ENCODE measurements around the gene ADIPOQ.
"Not testable (repeated sequence)": the region's sequence is repeated elsewhere in the genome, so short reads cannot be mapped to it uniquely, and the experiment has no call there.

Gene ADIPOQ

DNA sequence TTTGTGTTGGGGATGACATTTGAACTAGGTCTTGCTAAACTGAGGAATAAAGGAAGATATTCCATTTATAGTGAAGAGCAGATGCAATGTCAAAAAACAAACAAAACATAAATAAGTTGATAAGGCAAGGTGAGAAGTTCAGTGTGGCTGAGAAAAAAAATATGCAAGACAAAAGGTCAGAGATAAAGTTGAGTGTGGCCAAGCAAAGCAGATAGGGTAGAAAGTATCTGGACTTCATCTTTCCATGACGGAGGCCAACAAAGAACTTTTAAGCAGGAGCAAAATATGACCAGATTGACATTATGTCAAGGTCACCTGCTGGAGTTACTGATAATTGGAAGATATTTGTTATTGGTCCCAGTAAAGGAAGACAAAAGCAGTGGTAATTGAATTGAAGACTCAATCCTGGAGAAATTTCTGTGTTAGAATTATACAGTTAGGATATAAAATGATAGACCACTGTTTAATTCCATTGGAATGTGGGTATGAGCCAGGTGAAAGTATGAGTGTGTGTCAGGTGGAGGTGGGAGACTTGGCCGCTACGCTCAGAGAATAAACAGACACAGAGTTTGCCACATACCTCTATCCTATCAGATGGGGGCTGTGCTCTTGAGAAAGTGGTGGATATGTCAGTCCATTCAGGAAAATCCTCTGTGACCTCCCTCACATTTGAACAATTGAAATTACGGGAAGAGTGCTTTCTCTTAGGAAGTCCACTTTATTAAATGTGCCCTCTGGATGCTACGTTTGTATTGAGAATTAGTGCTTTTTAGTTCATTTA is 28.1 kb downstream of the ADIPOQ start:
- no peak for DNase-seq (ENCODE audit: low read depth)

DNA sequence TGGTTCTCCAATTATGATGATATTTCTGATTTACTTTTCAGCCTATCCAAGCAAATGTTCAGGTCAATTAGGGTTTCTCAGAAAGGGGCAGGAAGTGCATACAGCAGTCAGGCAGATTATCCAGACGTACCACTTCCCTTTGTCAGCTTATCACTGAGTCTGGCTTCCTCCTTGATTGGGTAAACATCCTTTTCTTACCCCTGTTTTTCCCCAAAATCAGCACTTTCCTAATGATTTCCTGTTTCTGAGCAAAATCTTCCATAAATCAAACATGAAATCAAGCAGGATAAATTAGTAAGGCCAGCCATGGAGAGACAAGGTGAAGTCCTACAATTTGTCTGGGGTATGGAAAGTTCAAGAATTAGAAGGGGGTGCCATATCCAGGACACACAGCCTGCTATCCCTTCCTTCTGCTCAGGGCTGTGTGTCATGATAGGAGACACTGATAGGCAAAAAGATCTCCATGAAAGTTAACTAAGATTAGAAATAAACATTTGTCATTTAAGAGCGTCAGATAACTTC is 29.0 kb downstream of the ADIPOQ start:
- no peak for DNase-seq (ENCODE audit: low read depth)

DNA sequence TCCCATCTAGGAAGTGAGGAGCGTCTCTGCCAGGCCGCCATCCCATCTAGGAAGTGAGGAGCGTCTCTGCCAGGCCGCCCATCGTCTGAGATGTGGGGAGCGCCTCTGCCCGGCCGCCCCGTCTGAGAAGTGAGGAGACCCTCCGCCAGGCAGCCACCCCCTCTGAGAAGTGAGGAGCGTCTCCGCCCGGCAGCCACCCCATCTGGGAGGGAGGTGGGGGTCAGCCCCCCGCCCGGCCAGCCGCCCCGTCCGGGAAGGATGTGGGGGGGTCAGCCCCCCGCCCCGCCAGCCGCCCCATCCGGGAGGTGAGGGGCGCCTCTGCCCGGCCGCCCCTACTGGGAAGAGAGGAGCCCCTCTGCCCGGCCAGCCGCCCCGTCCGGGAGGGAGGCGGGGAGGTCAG is 31.3 kb downstream of the ADIPOQ start:
- DNase-seq (ENCODE audit: low read depth), result not testable (repeated sequence)

DNA sequence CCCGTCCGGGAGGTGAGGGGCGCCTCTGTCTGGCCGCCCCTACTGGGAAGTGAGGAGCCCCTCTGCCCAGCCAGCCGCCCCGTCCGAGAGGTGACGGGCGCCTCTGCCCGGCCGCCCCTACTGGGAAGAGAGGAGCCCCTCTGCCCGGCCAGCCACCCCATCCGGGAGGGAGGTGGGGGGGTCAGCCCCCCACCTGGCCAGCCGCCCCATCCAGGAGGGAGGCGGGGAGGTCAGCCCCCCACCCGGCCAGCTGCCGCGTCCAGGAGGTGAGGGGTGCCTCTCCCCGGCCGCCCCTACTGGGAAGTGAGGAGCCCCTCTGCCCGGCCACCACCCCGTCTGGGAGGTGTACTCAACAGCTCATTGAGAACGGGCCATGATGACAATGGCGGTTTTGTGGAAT is 31.7 kb downstream of the ADIPOQ start:
- not testable (repeated sequence) for DNase-seq (ENCODE audit: low read depth)

DNA sequence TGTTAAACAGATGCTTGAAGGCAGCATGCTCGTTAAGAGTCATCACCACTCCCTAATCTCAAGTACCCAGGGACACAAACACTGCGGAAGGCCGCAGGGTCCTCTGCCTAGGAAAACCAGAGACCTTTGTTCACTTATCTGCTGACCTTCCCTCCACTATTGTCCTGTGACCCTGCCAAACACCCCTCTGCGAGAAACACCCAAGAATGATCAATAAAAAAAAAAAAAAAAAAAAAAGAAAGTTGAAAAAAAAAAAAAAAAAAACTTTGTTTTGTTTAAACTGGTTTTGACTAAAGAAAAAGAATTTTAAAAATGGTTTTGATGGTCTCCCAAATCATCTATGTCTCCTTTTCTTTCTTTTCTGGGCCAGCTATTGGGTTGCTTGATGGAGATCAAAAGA is 32.3 kb downstream of the ADIPOQ start:
- not testable (repeated sequence) for DNase-seq (ENCODE audit: low read depth)

DNA sequence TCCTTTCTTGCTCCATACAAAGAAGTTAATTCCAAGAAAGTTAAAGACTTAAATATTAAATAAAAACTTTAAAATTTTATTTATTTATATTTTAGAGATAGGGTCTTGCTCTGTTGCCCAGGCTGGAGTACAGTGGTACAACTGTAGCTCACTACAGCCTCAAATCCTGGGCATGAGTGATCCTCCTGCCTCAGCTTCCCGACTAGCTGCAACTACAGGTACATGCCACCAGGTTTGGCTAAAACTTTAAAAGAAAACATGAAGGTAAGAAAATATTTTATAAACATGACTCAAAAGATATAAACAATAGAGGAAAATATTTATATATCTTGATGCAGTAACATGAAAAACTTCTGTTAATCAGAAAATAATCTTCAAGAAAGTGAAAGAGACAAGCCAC is 33.2 kb downstream of the ADIPOQ start:
- no peak for DNase-seq (ENCODE audit: low read depth)

DNA sequence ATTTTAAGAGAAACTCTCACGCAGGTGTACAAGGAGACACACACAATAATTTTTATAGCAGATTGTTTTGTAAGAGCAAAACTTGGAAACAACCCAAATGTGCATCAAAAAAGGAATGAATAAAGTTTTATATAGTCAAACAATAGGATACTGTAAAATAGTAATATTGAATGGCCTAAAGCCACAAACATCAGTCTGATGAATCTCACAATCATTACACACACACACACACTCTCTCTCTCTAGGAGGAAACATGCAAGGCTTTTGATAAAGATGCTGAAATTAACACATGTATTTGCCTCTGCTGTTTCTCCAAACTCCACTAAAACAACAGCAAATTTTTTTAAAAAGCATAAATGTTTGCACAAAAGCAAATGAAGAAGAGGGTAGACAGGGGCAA is 37.3 kb downstream of the ADIPOQ start:
- DNase-seq (ENCODE audit: low read depth), result no peak

DNA sequence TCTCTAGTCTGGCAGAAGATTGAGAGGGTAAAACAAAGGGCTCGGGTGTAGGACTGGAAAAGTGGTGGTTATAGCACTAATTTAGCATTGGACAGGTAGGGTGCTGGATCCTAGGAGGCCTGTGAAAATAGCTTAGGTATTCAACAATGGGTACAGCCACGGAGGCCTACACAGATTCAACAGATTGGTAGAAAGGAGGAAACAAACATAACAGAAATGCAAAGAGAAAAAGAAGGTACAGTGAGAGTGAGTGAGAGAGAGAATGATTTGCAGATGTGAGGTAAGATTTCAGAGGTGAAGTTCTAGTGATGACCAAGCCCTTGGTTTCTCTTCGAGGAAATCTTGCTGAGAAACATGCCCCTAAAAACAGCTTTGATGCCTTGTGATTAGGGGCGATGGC is 37.9 kb downstream of the ADIPOQ start:
- DNase-seq (ENCODE audit: low read depth), result no peak

DNA sequence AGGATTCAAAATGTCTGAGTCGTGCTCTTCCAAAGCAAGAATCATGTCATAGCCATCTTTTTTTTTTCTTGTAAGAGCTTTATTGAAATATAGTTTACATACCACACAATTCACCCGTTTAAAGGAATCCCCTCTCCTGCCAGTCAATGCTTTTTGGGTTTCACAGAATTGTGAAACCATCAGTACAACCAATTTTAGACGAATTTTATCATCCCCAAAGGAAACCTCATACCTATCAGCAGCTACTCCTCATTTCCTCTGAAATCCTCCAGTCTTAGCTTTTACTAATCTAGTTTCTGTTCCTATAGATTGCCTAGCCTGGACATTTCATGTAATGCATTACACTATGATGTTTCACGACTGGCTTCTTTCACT is 39.6 kb downstream of the ADIPOQ start:
- DNase-seq (ENCODE audit: low read depth), result no peak

DNA sequence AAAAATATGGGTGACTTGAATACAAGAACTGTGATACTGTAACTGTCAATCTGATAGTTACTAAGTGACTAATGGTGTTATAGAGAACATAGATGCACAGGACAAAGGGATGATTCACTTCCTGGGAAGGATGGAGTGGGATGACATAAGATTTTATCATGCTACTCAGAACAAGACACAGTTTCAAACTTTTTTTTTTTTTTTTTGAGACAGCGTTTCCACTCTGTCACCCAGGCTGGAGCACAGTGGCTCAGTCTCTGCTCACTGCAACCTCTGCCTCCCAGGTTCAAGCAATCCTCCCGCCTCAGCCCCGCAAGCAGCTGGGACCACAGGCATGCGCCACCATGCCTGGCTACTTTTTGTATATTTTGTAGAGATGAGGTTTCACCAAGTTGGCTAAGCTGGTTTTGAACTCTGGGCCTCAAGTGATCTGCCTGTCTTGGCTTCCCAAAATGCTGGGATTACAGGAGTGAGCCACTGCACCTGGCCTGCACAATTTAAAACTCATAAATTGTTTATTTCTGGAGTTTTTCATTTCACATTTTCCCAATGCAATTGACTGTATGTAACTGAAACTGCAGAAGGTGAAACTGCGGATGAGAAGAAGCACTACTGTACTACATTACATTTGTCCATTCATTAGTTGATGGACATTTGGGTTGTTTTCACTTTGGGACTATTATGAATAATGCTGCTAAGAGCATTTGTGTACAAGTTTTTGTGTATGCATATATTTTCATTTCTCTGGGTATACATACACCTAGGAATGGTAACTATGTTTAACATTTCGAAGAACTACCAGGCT is 40.6 kb downstream of the ADIPOQ start:
- DNase-seq (ENCODE audit: low read depth), result peak; percentile 25

DNA sequence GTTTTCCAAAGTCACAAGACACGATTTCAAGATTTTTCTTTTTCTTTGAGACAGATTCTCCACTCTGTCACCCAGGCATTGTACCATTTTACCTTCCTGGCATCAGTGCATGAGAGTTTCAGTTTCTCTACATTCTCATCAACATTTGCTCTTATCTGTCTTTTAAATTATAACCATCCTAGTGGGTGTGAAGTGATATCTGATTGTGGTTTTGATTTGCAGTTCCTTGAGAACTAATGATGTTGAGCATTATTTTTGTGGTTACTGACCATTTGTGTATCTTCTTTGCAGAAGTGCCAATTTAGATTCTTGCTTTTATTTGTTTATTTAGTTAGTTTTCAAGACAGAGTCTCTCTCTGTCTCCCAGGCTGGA is 41.2 kb downstream of the ADIPOQ start:
- no peak for DNase-seq (ENCODE audit: low read depth)

DNA sequence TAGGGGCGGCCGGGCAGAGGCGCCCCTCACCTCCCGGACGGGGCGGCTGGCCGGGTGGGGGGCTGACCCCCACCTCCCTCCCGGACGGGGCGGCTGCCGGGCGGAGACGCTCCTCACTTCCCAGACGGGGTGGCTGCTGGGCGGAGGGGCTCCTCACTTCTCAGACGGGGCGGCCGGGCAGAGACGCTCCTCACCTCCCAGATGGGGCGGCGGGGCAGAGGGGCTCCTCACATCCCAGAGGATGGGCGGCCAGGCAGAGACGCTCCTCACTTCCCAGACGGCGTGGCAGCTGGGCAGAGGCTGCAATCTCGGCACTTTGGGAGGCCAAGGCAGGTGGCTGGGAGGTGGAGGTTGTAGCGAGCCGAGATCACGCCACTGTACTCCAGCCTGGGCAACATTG is 42.4 kb downstream of the ADIPOQ start:
- not testable (repeated sequence) for DNase-seq (ENCODE audit: low read depth)

DNA sequence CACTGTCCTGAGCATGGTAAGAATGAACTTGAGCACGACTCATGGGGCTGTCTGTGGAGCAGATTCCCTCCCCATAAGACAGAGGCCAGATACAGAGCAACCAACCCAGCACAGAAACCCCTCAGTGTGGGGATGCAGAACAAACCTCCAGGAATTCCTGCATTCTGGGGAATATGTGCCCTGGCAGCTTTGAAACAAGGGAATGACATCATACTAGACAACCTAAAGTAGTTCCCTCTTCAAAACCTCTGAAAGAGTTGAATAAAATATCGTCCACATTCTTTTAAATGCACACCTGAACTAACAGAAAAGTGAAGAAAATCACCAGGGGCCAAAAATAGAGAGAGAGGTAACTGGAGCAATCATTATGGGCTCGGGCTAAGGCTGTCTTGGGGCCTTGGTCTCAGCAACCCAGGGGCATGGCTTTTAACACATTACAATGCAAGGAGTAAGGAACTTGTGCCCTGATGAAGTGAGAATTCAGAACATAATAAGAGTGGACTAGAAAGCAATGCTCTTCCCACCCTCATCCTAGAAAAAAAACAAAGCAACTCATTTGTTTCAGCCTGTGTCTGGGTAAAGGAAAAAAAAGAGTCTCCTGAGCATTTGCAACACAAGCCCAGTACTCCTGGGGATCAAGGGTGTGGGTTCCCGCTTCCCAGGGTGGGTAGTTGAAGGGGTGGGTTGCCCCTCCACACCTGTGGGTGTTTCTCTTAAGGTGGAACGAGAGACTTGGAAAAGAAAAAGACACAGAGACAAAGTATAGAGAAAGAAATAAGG is 43.9 kb downstream of the ADIPOQ start:
- no peak for DNase-seq (ENCODE audit: low read depth)

DNA sequence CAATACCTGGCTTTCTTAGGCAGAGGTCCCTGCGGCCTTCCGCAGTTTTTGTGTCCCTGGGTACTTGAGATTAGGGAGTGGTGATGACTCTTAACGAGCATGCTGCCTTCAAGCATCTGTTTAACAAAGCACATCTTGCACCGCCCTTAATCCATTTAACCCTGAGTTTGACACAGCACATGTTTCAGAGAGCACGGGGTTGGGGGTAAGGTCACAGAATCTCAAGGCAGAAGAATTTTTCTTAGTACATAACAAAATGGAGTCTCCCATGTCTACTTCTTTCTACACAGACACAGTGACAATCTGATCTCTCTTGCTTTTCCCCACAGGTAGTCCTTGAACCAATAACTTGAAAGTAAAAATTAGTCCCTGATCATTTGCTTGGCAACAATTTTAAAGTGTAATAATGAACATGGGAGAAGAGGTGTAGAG is 45.0 kb downstream of the ADIPOQ start:
- not testable (repeated sequence) for DNase-seq (ENCODE audit: low read depth)

DNA sequence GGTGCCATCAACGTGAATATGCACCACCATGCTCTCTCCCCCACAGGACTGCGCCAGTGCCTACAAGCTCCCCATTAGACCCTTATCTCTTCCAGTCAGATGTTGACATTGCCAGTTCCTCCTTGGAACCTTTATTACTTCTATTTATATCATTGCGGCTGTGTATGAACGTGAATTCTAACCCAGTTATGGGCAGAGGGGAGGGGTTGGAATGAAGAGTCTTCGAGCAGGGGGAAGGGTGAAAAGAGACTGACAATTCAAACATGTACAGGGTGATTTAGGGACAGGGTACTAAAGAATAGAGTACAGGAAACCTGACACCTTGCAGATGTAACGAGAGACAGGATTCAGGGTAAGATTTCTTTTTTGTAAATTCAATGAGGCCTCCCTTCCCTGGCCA is 46.1 kb downstream of the ADIPOQ start:
- DNase-seq (ENCODE audit: low read depth), result no peak

DNA sequence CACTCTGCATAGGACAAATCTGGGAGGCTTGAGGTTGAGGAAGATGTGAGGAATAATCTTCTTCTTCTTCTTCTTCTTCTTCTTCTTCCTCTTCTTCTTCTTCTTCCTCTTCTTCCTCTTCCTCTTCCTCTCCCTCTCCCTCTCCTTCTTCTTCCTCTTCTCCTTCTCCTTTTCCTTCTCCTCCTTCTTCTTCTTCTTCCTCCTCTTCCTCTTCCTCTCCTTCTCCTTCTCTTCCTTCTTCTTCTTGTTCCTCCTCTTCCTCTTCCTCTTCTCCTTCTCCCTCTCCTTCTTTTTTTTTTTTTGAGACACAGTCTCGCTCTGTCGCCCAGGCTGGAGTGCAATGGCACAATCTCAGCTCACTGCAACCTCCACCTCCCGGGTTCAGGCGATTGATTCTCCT is 47.2 kb downstream of the ADIPOQ start:
- DNase-seq (ENCODE audit: low read depth), result not testable (repeated sequence)

DNA sequence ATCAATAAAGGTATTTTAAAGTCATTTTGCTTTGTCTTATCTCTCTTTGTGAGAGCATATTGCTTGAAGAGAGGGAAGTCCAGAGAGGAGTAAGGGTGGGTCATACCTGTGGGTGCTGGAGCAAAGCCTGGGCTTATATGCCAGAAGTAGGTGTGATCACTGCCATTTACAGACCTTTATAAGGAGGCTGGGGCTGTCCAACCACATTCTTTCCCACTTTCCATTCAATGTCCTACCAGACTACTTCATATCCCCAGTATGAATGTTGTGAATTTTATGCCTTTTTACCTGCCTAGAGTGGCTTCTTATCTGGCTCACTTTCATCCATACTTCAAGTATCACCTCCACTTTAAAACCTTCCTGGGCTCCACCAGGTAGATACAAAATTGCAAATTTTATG is 48.4 kb downstream of the ADIPOQ start:
- no peak for DNase-seq (ENCODE audit: low read depth)

DNA sequence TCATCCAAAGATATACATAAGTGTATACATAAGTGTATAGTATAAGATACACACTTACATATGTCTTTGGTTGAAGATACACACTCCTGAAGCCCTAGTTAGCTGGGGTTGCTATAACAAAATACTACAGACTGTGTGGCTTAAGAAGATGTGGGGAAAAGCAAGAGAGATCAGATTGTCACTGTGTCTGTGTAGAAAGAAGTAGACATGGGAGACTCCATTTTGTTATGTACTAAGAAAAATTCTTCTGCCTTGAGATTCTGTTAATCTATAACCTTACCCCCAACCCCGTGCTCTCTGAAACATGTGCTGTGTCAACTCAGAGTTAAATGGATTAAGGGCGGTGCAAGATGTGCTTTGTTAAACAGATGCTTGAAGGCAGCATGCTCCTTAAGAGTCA is 50.6 kb downstream of the ADIPOQ start:
- DNase-seq (ENCODE audit: low read depth), result not testable (repeated sequence)

DNA sequence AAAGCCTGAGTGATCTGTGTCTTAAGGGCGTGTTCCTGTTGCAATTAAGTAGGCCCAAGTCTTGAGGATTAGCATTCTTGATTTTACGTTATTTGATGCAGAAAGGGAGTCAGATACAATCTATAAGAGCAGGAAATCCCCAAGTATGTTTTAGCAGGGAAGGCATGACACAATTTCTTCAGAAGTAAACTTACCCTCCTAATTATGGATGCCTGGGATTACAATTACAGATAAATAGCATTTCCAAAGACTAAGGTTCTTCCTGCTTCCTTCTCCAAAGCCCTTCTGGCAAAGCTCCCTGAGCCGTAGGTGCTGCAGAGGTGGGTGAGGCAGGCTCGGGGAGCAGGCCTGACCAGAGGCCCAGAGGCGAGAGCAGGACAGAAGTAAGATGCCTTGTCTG is 52.9 kb downstream of the ADIPOQ start:
- DNase-seq (ENCODE audit: low read depth), result no peak

DNA sequence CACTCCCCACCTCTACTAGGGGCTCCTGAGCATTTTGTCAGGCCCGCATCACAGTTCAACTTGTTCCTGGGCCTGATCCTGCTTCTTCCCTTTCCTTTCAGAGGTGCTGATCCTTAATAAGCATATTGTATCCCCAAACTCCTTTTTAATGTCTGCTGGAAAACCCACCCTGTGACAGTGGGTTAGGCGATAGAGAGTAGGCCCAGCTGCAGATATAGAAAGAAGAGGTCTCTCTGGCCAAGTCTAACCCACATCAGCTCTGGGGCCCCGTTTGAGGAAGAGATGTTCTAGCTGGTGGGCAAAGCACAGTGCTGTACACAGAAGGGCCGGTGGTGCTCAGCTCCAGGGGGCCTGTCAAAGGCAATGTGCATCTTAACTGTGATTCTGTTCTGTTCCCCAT is 53.5 kb downstream of the ADIPOQ start:
- DNase-seq (ENCODE audit: low read depth), result no peak

DNA sequence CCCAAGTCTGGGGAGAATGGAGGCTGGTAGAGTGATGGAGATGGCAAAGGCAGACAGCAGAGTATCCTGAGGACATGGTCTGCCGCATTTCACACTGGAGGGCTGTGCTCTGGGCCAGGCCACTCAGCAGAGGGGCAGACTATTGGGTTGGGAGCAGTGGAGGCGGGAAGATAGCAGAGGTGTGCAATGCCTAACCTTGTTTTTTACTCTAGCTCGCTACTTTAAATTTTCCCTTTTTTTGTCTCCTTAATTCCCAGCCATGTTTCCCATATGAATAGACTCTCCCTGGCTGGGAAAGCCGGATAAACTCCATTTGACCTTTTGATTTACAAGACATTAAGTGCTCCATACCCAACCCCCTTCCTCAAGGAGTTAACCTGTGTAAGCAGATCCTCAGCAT is 54.4 kb downstream of the ADIPOQ start:
- DNase-seq (ENCODE audit: low read depth), result no peak

DNA sequence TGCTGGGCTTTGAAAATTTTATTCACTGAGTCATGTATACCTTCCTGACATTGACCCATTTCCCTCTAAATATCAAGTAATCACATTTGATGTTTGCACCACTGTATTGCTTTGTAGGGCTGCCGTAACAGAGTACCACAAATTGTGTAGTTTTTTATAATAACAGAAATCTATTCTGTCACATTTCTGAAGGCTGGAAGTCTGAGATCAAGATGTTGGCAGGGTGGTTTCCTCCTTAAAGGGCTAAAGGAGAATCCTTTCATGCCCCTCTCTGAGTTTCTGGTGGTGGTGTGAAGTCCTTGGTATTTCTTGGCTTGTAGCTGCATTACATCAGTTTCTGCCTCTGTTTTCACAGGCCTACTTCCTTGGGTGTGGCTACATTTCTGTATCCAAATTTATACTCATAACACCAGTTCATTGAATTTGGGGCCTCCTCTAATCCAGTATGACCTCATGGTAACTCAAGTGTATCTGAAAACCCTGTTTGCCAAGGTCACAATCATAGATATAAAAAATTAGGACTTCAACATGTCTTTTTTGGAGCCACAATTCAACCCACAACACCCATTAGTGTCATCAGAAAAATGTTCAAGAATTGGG is 58.7 kb downstream of the ADIPOQ start:
- DNase-seq (ENCODE audit: low read depth), result no peak

Data from stimulated activated CD8-positive, alpha-beta memory T cell treated with anti-CD3 and anti-CD28 coated beads, Interleukin-7, amount 100 ng/mL, for 24 hours (primary cell).